ENCODE data around the gene CD109.

DNA sequence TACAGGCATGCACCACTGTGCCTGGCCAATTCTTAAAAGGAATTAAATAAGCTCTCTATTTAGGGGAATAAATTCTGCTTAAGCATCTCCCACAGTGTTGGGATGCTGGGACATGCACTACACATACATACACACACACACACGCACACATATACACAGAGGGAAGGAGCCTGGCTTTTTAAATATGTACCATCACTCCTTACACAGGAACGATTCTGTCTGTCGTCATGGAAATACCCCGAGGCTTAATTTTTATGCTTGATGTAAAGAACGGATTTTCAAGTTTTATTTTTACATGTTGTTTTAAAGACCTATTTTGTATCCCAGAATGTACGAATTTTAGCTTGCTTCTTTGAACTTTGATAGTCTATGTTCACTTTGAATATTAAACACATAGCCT lies 95.3 kb downstream of the CD109 start:
- TF ChIP-seq POLR2A (IDR thresholded peaks at IDR 0.05; ENCODE audit: low read length) (no peak), GATA1 (IDR thresholded peaks at IDR 0.05; ENCODE audit: low read depth, low read length) (no peak)

Measured in erythroblast (primary cell).